Esophagus muscularis mucosa (tissue), 4 donors: ENCODE data around the gene EARS2. TPM values are rescaled to one million over a fixed set of nuclear protein-coding genes. Genes with fewer than 3 reads are reported as not detected.
A peak's percentile ranks its signal among the peaks of the same experiment; 100 is the strongest.

Source experiments
- DNase-seq: peaks from one replicate; pipeline ENCODE4 v3.0.0-alpha.2; 2017; ENCODE audit errors: extremely low spot score
- H3K27ac ChIP-seq, 4 donors: fragments of 200-600 bp; sonication (generic); replicated peaks in 1 of 4; 1 replicate in 3 of 4; 2 replicates in 1 of 4; pipeline ENCODE4 v1.5.1; 2016 to 2019; ENCODE audit warnings: mild to moderate bottlenecking in 1 of 4
- H3K27me3 ChIP-seq, 4 donors: fragments of 200-600 bp; sonication (generic); one replicate each; pipeline versions ENCODE4 v1.5.1 to v1.6.0; 2016 to 2019
- H3K36me3 ChIP-seq, 4 donors: fragments of 200-600 bp; sonication (generic); one replicate each; pipeline ENCODE4 v1.5.1; 2016 to 2019
- H3K4me1 ChIP-seq, 4 donors: fragments of 200-600 bp; sonication (generic); one replicate each; pipeline ENCODE4 v1.5.1; 2016 to 2019
- H3K4me3 ChIP-seq, 4 donors: fragments of 200-600 bp; sonication (generic); 1 replicate in 2 of 4; 2 replicates in 2 of 4; pipeline ENCODE4 v1.5.1; 2016 to 2019; ENCODE audit warnings: mild to moderate bottlenecking in 4 of 4, moderate library complexity in 1 of 4
- H3K9me3 ChIP-seq, 4 donors: fragments of 200-600 bp; sonication (generic); 1 replicate in 3 of 4; 2 replicates in 1 of 4; pipeline ENCODE4 v1.5.1; 2016 to 2019
- EP300 ChIP-seq: sonication (generic); formaldehyde crosslinking; IDR thresholded peaks from one replicate; pipeline ENCODE4 v1.6.1; 2017; ENCODE audit warnings: antibody characterized with exemption
- POLR2A ChIP-seq: fragments of 450-650 bp; IDR thresholded peaks from one replicate; pipeline ENCODE4 v1.6.1; 2017; ENCODE audit warnings: antibody characterized with exemption, moderate library complexity, mild to moderate bottlenecking, low read depth
- POLR2AphosphoS5 ChIP-seq, 2 donors: sonication (generic); formaldehyde crosslinking; IDR thresholded peaks; one replicate each; pipeline ENCODE4 v1.6.1; 2017; ENCODE audit warnings: antibody characterized with exemption in 2 of 2
- WGBS: methylation state at CpG from one replicate; pipeline ENCODE4 v1.1.5; 2018; 5-methylcytosine and 5-hydroxymethylcytosine counted together
- intact Hi-C: fragments of 100-400 bp; cut with DNase I; formaldehyde crosslinking; loops from one replicate; pipeline ENCODE4 v1.15.1; 2023
- total RNA-seq, 4 donors: library from RNA; depleted of rRNA; stranded (reverse); fragments of >200 nt; gene quantifications; one replicate each; pipeline versions ENCODE4 v1.1.0 to v1.2.1, GENCODE V29; 2016
- TF ChIP-seq, protein P1 (sequence below), 3 experiments: fragments of 200-600 bp in 2 of 3; fragments of 450-650 bp in 1 of 3; sonication (generic) in 2 of 3; IDR thresholded peaks; one replicate each; pipeline ENCODE4 v1.5.1; 2017 to 2019; ENCODE audit warnings: antibody characterized with exemption in 3 of 3, mild to moderate bottlenecking in 2 of 3, moderate library complexity in 1 of 3

The EARS2 gene
- total RNA-seq, 4 donors from 2014 or later = 14.2 to 24.4 (median 18.2) TPM

DNA sequence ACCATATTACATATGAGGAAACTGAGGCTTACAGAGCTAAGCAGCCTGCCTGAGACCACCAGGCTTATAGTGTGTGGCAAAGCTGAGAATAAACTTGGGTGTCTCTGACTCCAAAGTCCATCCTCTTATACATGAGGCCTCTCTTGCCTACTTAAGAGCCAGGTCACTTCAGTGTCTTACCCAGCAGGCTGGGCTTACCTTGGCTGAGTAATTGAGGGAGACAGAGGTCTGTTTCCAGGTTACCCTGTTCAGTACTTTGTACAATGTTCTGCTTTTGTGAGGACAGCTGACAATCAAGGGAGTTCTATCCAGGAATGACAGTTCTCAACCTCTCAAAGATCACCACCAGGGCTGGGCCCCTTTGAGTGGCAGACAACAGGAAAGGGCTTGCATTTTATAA, 24.6 kb upstream of the EARS2 start:
- Histone ChIP-seq H3K27ac (no peak overlapping the region), H3K9me3 (no peaks in the 10 kb centered on the region), H3K4me1 (peaks cover 10 to 16% (median 13%) of the 10 kb centered on the region in 4 donors), H3K27me3 (no peaks in the 10 kb centered on the region), H3K4me3 (no peak overlapping the region), H3K36me3 (peaks cover 50 to 88% (median 84%) of the 10 kb centered on the region in 4 donors)
- intact Hi-C loops = no loop called here
- DNase-seq = no peak
- TF ChIP-seq POLR2A = no peak
- TF ChIP-seq, protein P1, sequence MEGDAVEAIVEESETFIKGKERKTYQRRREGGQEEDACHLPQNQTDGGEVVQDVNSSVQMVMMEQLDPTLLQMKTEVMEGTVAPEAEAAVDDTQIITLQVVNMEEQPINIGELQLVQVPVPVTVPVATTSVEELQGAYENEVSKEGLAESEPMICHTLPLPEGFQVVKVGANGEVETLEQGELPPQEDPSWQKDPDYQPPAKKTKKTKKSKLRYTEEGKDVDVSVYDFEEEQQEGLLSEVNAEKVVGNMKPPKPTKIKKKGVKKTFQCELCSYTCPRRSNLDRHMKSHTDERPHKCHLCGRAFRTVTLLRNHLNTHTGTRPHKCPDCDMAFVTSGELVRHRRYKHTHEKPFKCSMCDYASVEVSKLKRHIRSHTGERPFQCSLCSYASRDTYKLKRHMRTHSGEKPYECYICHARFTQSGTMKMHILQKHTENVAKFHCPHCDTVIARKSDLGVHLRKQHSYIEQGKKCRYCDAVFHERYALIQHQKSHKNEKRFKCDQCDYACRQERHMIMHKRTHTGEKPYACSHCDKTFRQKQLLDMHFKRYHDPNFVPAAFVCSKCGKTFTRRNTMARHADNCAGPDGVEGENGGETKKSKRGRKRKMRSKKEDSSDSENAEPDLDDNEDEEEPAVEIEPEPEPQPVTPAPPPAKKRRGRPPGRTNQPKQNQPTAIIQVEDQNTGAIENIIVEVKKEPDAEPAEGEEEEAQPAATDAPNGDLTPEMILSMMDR (IDR thresholded peaks at IDR 0.05) = no peak
- no peak for TF ChIP-seq POLR2AphosphoS5 (IDR thresholded peaks at IDR 0.05)
- no peak for TF ChIP-seq EP300

DNA sequence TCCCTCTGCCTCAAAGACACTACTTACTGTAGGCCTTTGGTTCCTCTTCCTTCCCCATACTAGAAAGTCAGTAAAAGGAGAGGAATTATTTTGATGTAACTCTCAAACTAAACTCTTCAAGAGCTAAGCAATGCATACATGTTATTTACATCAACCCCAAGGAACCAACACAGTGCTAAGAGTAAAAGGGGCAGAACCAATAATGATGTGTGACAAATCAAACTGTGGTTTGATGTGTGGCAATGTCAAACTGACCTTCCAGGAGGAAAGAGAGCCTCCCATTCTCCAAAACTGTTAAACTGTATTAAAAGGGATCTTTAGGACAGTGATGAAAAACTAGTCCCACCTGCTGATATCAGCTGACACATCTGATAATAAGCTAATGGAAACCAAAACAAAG, 23.2 kb upstream of the EARS2 start:
- Histone ChIP-seq H3K4me1 (peaks cover 10 to 15% (median 13%) of the 10 kb centered on the region in 4 donors), H3K27ac (no peak overlapping the region), H3K4me3 (no peak overlapping the region), H3K36me3 (peaks cover 40 to 87% (median 80%) of the 10 kb centered on the region in 4 donors), H3K9me3 (no peaks in the 10 kb centered on the region), H3K27me3 (no peaks in the 10 kb centered on the region)
- intact Hi-C loops = no loop called here
- TF ChIP-seq POLR2AphosphoS5 (IDR thresholded peaks at IDR 0.05) = no peak
- no peak for TF ChIP-seq POLR2A
- TF ChIP-seq EP300 = no peak
- TF ChIP-seq, protein P1 (IDR thresholded peaks at IDR 0.05) = no peak
- DNase-seq = no peak

DNA sequence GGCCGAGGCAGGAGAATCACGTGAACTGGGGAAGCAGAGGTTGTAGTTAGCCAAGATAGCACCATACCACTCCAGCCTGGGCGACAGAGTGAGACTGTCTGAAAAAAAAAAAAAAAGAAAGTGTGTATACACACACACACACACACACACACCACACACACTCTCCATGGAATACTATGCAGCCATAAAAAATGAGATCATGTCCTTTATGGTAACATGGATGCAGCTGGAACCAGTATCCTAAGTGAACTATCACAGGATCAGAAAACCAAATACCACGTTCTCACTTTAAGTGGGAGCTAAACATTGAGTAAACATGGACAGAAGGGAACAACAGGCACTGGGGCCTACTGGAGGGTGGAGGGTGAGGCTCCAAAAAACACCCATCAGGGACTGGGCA, 22.2 kb upstream of the EARS2 start:
- peaks cover 30 to 87% (median 78%) of the 10 kb centered on the region in 4 donors for H3K36me3 ChIP-seq
- TF ChIP-seq, protein P1 (IDR thresholded peaks at IDR 0.05) = no peak
- no peak for TF ChIP-seq POLR2A
- TF ChIP-seq POLR2AphosphoS5 (IDR thresholded peaks at IDR 0.05) = no peak
- TF ChIP-seq EP300 = no peak
- WGBS = 97% methylated on average over 4 of the region's 4 CpGs
- H3K27me3 ChIP-seq = no peaks in the 10 kb centered on the region
- intact Hi-C loops = no loop called here
- H3K9me3 ChIP-seq = no peaks in the 10 kb centered on the region
- H3K4me1 ChIP-seq = peaks cover 3 to 15% (median 8%) of the 10 kb centered on the region in 4 donors
- DNase-seq = no peak
- H3K27ac ChIP-seq = no peak overlapping the region
- H3K4me3 ChIP-seq = no peak overlapping the region

DNA sequence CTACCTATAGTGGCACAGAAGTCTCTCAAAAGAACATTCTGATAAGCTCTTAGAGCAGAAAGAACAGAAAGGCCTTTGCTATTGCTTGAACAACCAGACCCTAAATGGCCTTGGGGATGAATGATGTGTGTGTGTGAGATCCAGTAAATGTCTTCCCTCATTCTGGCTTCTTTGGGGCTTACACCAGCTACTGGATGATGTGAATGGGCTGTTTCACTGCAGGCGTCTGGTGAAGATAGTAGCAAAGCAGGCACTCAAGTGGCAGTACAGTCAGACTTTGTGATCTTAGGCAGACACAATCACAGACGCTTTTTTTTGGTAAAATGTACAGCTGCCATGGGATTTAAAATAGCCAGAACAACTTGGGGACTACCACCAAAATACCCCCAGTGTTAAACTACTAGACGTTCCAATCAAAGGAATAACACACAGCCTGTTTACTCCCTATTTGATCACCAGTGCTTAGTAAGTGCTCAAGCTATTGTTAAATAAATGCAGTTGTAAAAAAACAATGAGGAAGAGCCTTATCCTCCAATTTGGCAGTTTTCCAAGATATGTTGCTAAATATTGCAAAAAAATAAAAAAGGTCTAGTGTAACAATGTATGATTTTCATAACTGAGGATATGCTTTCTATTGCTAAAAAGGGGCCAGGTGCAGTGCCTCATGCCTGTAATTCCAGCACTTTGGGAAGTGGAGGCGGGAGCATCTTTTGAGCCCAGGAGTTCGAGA, 21.1 kb upstream of the EARS2 start:
- intact Hi-C loops = no loop called here
- Histone ChIP-seq H3K27me3 (no peaks in the 10 kb centered on the region), H3K4me3 (no peak overlapping the region), H3K9me3 (no peaks in the 10 kb centered on the region), H3K27ac (peak overlapping the region in 1 of 4 donors; percentile 14), H3K4me1 (peaks cover 0 to 15% (median 8%) of the 10 kb centered on the region in 4 donors), H3K36me3 (peaks cover 30 to 91% (median 81%) of the 10 kb centered on the region in 4 donors)
- DNase-seq = no peak
- TF ChIP-seq POLR2A (no peak), POLR2AphosphoS5 (IDR thresholded peaks at IDR 0.05) (no peak), EP300 (no peak)
- TF ChIP-seq, protein P1 (IDR thresholded peaks at IDR 0.05) = no peak
- WGBS = 66% methylated on average over 5 of the region's 5 CpGs
